Measurements from ENCODE around the gene FIZ1.

The FIZ1 gene

DNA sequence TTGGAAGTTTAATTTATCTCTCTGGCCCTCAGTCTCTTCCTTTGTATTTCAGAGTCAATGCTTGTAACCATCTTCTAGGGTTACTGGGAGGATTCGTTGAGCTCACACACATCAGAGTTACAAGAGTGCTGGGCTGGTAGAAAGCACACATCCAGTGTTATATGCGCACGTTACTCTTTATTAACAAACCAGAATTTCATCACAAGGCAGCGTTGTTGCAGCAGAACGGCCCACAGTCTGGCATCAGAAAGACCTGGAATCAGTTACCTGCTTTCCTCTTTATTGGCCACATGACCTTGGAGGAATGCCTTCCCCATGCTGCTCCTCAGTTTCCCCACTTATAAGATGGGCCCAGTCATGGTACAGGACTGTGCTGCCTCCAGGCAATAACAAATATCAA, 10.0 kb upstream of the FIZ1 start:
- ATAC-seq = no peak
- TF ChIP-seq CSDC2 (CRISPR knock-in tag; IDR thresholded peaks at IDR 0.05) = no peak
- TF ChIP-seq ZC3H10 (CRISPR knock-in tag; IDR thresholded peaks at IDR 0.05) = no peak
- TF ChIP-seq ESRRG (CRISPR knock-in tag; IDR thresholded peaks at IDR 0.05) = no peak

- TF ChIP-seq CREB5 (CRISPR knock-in tag; IDR thresholded peaks at IDR 0.05; ENCODE audit: low read depth) = no peak
- TF ChIP-seq ZC3H10 (CRISPR knock-in tag; IDR thresholded peaks at IDR 0.05) = no peak
- no peak for TF ChIP-seq SNAI2 (CRISPR knock-in tag; IDR thresholded peaks at IDR 0.05)
- TF ChIP-seq, protein P1, sequence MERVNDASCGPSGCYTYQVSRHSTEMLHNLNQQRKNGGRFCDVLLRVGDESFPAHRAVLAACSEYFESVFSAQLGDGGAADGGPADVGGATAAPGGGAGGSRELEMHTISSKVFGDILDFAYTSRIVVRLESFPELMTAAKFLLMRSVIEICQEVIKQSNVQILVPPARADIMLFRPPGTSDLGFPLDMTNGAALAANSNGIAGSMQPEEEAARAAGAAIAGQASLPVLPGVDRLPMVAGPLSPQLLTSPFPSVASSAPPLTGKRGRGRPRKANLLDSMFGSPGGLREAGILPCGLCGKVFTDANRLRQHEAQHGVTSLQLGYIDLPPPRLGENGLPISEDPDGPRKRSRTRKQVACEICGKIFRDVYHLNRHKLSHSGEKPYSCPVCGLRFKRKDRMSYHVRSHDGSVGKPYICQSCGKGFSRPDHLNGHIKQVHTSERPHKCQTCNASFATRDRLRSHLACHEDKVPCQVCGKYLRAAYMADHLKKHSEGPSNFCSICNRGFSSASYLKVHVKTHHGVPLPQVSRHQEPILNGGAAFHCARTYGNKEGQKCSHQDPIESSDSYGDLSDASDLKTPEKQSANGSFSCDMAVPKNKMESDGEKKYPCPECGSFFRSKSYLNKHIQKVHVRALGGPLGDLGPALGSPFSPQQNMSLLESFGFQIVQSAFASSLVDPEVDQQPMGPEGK (CRISPR knock-in tag; IDR thresholded peaks at IDR 0.05; ENCODE audit: borderline replicate concordance) = no peak
- TF ChIP-seq BACH2 (CRISPR knock-in tag; IDR thresholded peaks at IDR 0.05; ENCODE audit: borderline replicate concordance) = no peak
- no peak for ATAC-seq
Measured at GRCh38 chr19:55606817-55607216, 7.5 kb upstream of the FIZ1 start.

- no peak for ATAC-seq
Measured at GRCh38 chr19:55606471-55606787, 7.1 kb upstream of the FIZ1 start.

GRCh38 chr19:55605637-55606470, 6.5 kb upstream of the FIZ1 start, which contains the start of gene ZNF865:
Gene ZNF865 (plus strand): TSS chr19:55605647. CDS start chr19:55613619, 7,972 bp downstream.
- TF ChIP-seq, protein P2, sequence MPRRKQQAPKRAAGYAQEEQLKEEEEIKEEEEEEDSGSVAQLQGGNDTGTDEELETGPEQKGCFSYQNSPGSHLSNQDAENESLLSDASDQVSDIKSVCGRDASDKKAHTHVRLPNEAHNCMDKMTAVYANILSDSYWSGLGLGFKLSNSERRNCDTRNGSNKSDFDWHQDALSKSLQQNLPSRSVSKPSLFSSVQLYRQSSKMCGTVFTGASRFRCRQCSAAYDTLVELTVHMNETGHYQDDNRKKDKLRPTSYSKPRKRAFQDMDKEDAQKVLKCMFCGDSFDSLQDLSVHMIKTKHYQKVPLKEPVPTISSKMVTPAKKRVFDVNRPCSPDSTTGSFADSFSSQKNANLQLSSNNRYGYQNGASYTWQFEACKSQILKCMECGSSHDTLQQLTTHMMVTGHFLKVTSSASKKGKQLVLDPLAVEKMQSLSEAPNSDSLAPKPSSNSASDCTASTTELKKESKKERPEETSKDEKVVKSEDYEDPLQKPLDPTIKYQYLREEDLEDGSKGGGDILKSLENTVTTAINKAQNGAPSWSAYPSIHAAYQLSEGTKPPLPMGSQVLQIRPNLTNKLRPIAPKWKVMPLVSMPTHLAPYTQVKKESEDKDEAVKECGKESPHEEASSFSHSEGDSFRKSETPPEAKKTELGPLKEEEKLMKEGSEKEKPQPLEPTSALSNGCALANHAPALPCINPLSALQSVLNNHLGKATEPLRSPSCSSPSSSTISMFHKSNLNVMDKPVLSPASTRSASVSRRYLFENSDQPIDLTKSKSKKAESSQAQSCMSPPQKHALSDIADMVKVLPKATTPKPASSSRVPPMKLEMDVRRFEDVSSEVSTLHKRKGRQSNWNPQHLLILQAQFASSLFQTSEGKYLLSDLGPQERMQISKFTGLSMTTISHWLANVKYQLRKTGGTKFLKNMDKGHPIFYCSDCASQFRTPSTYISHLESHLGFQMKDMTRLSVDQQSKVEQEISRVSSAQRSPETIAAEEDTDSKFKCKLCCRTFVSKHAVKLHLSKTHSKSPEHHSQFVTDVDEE (CRISPR knock-in tag; IDR thresholded peaks at IDR 0.05) = no peak
- no peak for TF ChIP-seq ZNF70 (CRISPR knock-in tag; IDR thresholded peaks at IDR 0.05)
- TF ChIP-seq, protein P1 (CRISPR knock-in tag; IDR thresholded peaks at IDR 0.05; ENCODE audit: borderline replicate concordance) = peak; percentile 28; the same call in 1 of the 2 replicates
- peak; percentile 72 for ATAC-seq

More at GRCh38 chr19:55606471-55606787, 7.1 kb upstream of the FIZ1 start:
- TF ChIP-seq ZNF70 (CRISPR knock-in tag; IDR thresholded peaks at IDR 0.05) (no peak), SNAI2 (CRISPR knock-in tag; IDR thresholded peaks at IDR 0.05) (no peak), ARNTL (CRISPR knock-in tag; IDR thresholded peaks at IDR 0.05; ENCODE audit: borderline replicate concordance, low read depth) (no peak), ZFP3 (CRISPR knock-in tag; IDR thresholded peaks at IDR 0.05) (no peak), RARB (CRISPR knock-in tag; IDR thresholded peaks at IDR 0.05) (no peak)

DNA sequence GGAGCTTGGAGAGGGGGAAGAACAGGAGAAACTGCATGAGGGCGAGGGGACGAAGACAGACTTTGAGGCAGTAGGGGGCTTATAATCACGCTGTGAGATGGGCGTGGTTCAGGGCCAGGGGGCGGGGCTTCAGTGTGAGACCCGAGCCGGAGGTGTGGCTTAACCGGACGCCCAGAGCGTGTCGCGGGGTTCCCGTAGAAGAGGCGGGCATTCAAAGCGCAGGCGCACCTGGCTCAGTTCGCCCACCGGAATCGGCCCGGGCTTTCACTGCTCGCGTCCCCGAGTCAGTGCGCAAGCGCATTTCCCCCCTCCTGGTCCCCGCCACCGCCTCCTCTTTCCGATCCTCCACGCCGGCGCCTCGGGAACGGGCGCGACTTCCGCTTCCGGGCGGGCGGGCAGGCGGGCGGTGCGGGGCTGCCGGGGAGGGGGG, 5.9 kb upstream of the FIZ1 start:
- peak; percentile 85 for ATAC-seq
- TF ChIP-seq ZNF565 (CRISPR knock-in tag; conservative IDR thresholded peaks at IDR 0.05; ENCODE audit: low read depth) = no peak
- TF ChIP-seq, protein P2 (CRISPR knock-in tag; IDR thresholded peaks at IDR 0.05) = no peak
- no peak for TF ChIP-seq TCF4 (CRISPR knock-in tag; IDR thresholded peaks at IDR 0.05; ENCODE audit: borderline replicate concordance)
- TF ChIP-seq, protein P3, sequence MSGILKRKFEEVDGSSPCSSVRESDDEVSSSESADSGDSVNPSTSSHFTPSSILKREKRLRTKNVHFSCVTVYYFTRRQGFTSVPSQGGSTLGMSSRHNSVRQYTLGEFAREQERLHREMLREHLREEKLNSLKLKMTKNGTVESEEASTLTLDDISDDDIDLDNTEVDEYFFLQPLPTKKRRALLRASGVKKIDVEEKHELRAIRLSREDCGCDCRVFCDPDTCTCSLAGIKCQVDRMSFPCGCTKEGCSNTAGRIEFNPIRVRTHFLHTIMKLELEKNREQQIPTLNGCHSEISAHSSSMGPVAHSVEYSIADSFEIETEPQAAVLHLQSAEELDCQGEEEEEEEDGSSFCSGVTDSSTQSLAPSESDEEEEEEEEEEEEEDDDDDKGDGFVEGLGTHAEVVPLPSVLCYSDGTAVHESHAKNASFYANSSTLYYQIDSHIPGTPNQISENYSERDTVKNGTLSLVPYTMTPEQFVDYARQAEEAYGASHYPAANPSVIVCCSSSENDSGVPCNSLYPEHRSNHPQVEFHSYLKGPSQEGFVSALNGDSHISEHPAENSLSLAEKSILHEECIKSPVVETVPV (CRISPR knock-in tag; IDR thresholded peaks at IDR 0.05) = no peak
- no peak for TF ChIP-seq ZC3H10 (CRISPR knock-in tag; IDR thresholded peaks at IDR 0.05)
- TF ChIP-seq TOX (CRISPR knock-in tag; IDR thresholded peaks at IDR 0.05; ENCODE audit: borderline replicate concordance) = no peak
- TF ChIP-seq ZFP30 (CRISPR knock-in tag; IDR thresholded peaks at IDR 0.05) = no peak
- TF ChIP-seq GLIS3 (CRISPR knock-in tag; IDR thresholded peaks at IDR 0.05) = no peak
- no peak for TF ChIP-seq POU6F1 (CRISPR knock-in tag; IDR thresholded peaks at IDR 0.05; ENCODE audit: borderline replicate concordance, low read depth)
- no peak for TF ChIP-seq SNAI2 (CRISPR knock-in tag; IDR thresholded peaks at IDR 0.05)

Measured in SK-N-SH treated with all-trans-retinoic acid at 6 μM for 48 hours (cell line).